ENCODE data around the gene IL17D.

The IL17D gene

DNA sequence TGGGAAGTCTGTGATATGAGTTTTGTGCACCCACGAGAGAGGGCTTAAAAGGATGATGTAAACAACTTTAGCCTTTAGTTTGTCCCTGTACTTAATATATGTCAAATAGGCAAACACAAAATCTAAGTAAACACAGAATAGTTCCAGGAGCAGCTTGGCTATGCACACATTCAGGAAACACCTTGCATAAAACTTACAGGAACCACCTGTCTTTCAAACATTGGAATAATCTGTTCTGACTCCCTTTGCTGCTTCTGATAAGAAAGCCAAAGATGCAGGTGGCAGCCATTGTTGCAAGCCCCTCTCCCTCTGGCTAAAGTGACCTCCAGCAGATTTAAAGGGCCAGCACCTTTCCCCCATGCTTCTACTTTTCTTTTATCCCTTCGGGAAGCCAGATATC, 65.6 kb downstream of the IL17D start:
- Histone ChIP-seq H3F3A (ENCODE audit: insufficient read depth) (no peaks in the 10 kb centered on the region), H3K4me2 (ENCODE audit: low read depth, low read length, poor library complexity, severe bottlenecking) (no peak overlapping the region), H2AFZ (ENCODE audit: low read depth, low read length, severe bottlenecking) (no peak overlapping the region), H3K79me2 (ENCODE audit: insufficient read depth, low read length) (peaks cover 8% of the 10 kb centered on the region), H3K4me3 (ENCODE audit: insufficient read depth, low read length, poor library complexity, severe bottlenecking) (no peak overlapping the region), H4K20me1 (ENCODE audit: low read depth, low read length) (no peaks in the 10 kb centered on the region), H3K9me3 (ENCODE audit: insufficient read depth, low read length) (no peaks in the 10 kb centered on the region), H3K9me2 (replicated peaks; ENCODE audit: insufficient read depth, low read length) (no peaks in the 10 kb centered on the region), H3K27me3 (ENCODE audit: low read length) (no peaks in the 10 kb centered on the region), H3K27ac (ENCODE audit: low read depth, low read length) (no peak overlapping the region), H3K36me3 (ENCODE audit: low read length) (0 out of 2 replicates have a peak, but pooled peaks cover 5% of the 10 kb centered on the region), H3K9ac (ENCODE audit: low read length) (no peak overlapping the region)
- no peak for TF ChIP-seq CTCF (IDR thresholded peaks at IDR 0.05; ENCODE audit: insufficient read depth, low read length, poor library complexity, severe bottlenecking)
- TF ChIP-seq EZH2phosphoT487 (conservative IDR thresholded peaks at IDR 0.05; ENCODE audit: low read length): no peak

GRCh38 chr13:20769834-20770233, 66.3 kb downstream of the IL17D start:
- no peaks in the 10 kb centered on the region for H3K9me3 ChIP-seq (ENCODE audit: insufficient read depth, low read length)
- no peak overlapping the region for H2AFZ ChIP-seq (ENCODE audit: low read depth, low read length, severe bottlenecking)
- no peaks in the 10 kb centered on the region for H3K9me2 ChIP-seq (replicated peaks; ENCODE audit: insufficient read depth, low read length)
- H3K4me3 ChIP-seq (ENCODE audit: insufficient read depth, low read length, poor library complexity, severe bottlenecking): no peak overlapping the region
- H3K9ac ChIP-seq (ENCODE audit: low read length): no peak overlapping the region
- H3K4me2 ChIP-seq (ENCODE audit: low read depth, low read length, poor library complexity, severe bottlenecking): no peak overlapping the region
- H3K79me2 ChIP-seq (ENCODE audit: insufficient read depth, low read length): peaks cover 8% of the 10 kb centered on the region
- H3K27me3 ChIP-seq (ENCODE audit: low read length): no peaks in the 10 kb centered on the region
- H4K20me1 ChIP-seq (ENCODE audit: low read depth, low read length): no peaks in the 10 kb centered on the region
- no peak overlapping the region for H3K27ac ChIP-seq (ENCODE audit: low read depth, low read length)
- TF ChIP-seq CTCF (IDR thresholded peaks at IDR 0.05; ENCODE audit: insufficient read depth, low read length, poor library complexity, severe bottlenecking): no peak
- TF ChIP-seq EZH2phosphoT487 (conservative IDR thresholded peaks at IDR 0.05; ENCODE audit: low read length): no peak
- peaks cover 3% of the 10 kb centered on the region; the same call in 1 of the 2 replicates for H3F3A ChIP-seq (ENCODE audit: insufficient read depth)
- 0 out of 2 replicates have a peak, but pooled peaks cover 5% of the 10 kb centered on the region for H3K36me3 ChIP-seq (ENCODE audit: low read length)

Measured in SU-DHL-6 (cell line).